ENCODE results near the gene NCDN.
A peak's percentile ranks its signal among the peaks of the same experiment; 100 is the strongest.

Gene NCDN

GRCh38 chr1:35557611-35558373 is at the start of gene NCDN:
Gene NCDN (plus strand): TSS chr1:35557799. CDS start chr1:35558191, 392 bp downstream.
- DNase-seq (ENCODE audit: low spot score), result peak; percentile 94

GRCh38 chr1:35507947-35508346 is 49.7 kb upstream of the NCDN start:
- no peak for DNase-seq (ENCODE audit: low spot score)

- DNase-seq (ENCODE audit: low spot score), result no peak
These were observed 48.0 kb upstream of the NCDN start for GRCh38 chr1:35509558-35509957.

GRCh38 chr1:35511305-35511704 is 46.3 kb upstream of the NCDN start:
- DNase-seq (ENCODE audit: low spot score), result no peak

- no peak for DNase-seq (ENCODE audit: low spot score)
These were observed 39.4 kb upstream of the NCDN start for GRCh38 chr1:35518183-35518582.

- no peak for DNase-seq (ENCODE audit: low spot score)
These were observed 38.2 kb upstream of the NCDN start for GRCh38 chr1:35519432-35519831.

- DNase-seq (ENCODE audit: low spot score), result no peak
These were observed 33.5 kb upstream of the NCDN start for GRCh38 chr1:35524106-35524505.

GRCh38 chr1:35530168-35530567 is 27.4 kb upstream of the NCDN start:
- no peak for DNase-seq (ENCODE audit: low spot score)

GRCh38 chr1:35530946-35531345 is 26.7 kb upstream of the NCDN start:
- DNase-seq (ENCODE audit: low spot score), result no peak

GRCh38 chr1:35531368-35531767 is 26.2 kb upstream of the NCDN start:
- DNase-seq (ENCODE audit: low spot score), result no peak

- no peak for DNase-seq (ENCODE audit: low spot score)
These were observed 24.9 kb upstream of the NCDN start for GRCh38 chr1:35532497-35533223.

GRCh38 chr1:35533586-35533985 is 24.0 kb upstream of the NCDN start:
- DNase-seq (ENCODE audit: low spot score), result no peak

- DNase-seq (ENCODE audit: low spot score), result no peak
These were observed 22.4 kb upstream of the NCDN start for GRCh38 chr1:35535243-35535642.

- no peak for DNase-seq (ENCODE audit: low spot score)
These were observed 20.9 kb upstream of the NCDN start for GRCh38 chr1:35536556-35537162.

GRCh38 chr1:35537806-35538205 is 19.8 kb upstream of the NCDN start:
- DNase-seq (ENCODE audit: low spot score), result no peak

- DNase-seq (ENCODE audit: low spot score), result no peak
These were observed 18.4 kb upstream of the NCDN start for GRCh38 chr1:35539073-35539823.

- DNase-seq (ENCODE audit: low spot score), result peak; percentile 45
These were observed 17.8 kb upstream of the NCDN start for GRCh38 chr1:35539824-35540261.

- DNase-seq (ENCODE audit: low spot score), result peak; percentile 90
These were observed 12.6 kb upstream of the NCDN start for GRCh38 chr1:35544976-35545375.

- DNase-seq (ENCODE audit: low spot score), result no peak
These were observed 11.0 kb upstream of the NCDN start for GRCh38 chr1:35546614-35547013.

- DNase-seq (ENCODE audit: low spot score), result no peak
These were observed 3.7 kb upstream of the NCDN start for GRCh38 chr1:35553851-35554250.

- no peak for DNase-seq (ENCODE audit: low spot score)
These were observed 3.1 kb upstream of the NCDN start for GRCh38 chr1:35554266-35555211.

All from pons (tissue), 1 donor.